Osteoblast (primary cell): ENCODE data around the gene CCDC50. TPM values are rescaled to one million over a fixed set of nuclear protein-coding genes. Genes with fewer than 3 reads are reported as not detected.

Source experiments
- DNase-seq: peaks from one replicate; pipeline ENCODE4 v3.0.0; 2011; ENCODE audit warnings: low spot score, mixed read lengths; ENCODE audit not compliant: insufficient read length; ENCODE audit errors: missing footprints
- H2AFZ ChIP-seq: 2 replicates; pipeline ENCODE4 v1.6.0; 2011; ENCODE audit warnings: mild to moderate bottlenecking, low read length
- H3K27ac ChIP-seq: 2 replicates; pipeline ENCODE4 v1.5.1; 2011; ENCODE audit warnings: mild to moderate bottlenecking, low read depth, low read length, moderate library complexity
- H3K27me3 ChIP-seq: 2 replicates; pipeline ENCODE4 v1.6.0; 2012; ENCODE audit warnings: mild to moderate bottlenecking, control low read depth, inconsistent platforms, low read length, moderate library complexity; ENCODE audit not compliant: insufficient read depth
- H3K36me3 ChIP-seq: 2 replicates; pipeline ENCODE4 v1.5.1; 2011; ENCODE audit warnings: mild to moderate bottlenecking, low read length, control low read depth, moderate library complexity; ENCODE audit not compliant: insufficient read depth
- H3K4me1 ChIP-seq: 2 replicates; pipeline ENCODE4 v1.5.1; 2011; ENCODE audit warnings: mild to moderate bottlenecking, low read length, control low read depth, moderate library complexity; ENCODE audit not compliant: insufficient read depth
- H3K4me2 ChIP-seq: 2 replicates; pipeline ENCODE4 v1.6.0; 2011; ENCODE audit warnings: mild to moderate bottlenecking, low read length; ENCODE audit not compliant: insufficient read depth
- H3K4me3 ChIP-seq: fragments of 200-600 bp; sonication (generic); 3 replicates; pipeline ENCODE4 v1.5.1; 2012; ENCODE audit warnings: mild to moderate bottlenecking, low read length, inconsistent platforms; ENCODE audit not compliant: insufficient read depth
- H3K79me2 ChIP-seq: 2 replicates; pipeline ENCODE4 v1.6.0; 2012; ENCODE audit warnings: mild to moderate bottlenecking, low read length, control low read depth, inconsistent platforms; ENCODE audit not compliant: insufficient read depth
- H3K9me3 ChIP-seq: 2 replicates; pipeline ENCODE4 v1.5.1; 2011; ENCODE audit warnings: low read depth, low read length, control low read depth
- H4K20me1 ChIP-seq: 2 replicates; pipeline ENCODE4 v1.6.0; 2012; ENCODE audit warnings: mild to moderate bottlenecking, low read length, control low read depth; ENCODE audit not compliant: insufficient read depth
- CTCF ChIP-seq: IDR thresholded peaks from 2 replicates; pipeline ENCODE4 v1.5.1; 2011; ENCODE audit warnings: mild to moderate bottlenecking, low read depth, low read length, moderate library complexity; ENCODE audit errors: extremely low read depth
- total RNA-seq: library from RNA; depleted of rRNA; stranded (reverse); fragments of >200 nt; gene quantifications from 2 replicates; pipeline ENCODE4 v1.2.3, GENCODE V29; 2012

Gene CCDC50
- total RNA-seq, 1 donor = 78.2 TPM

DNA sequence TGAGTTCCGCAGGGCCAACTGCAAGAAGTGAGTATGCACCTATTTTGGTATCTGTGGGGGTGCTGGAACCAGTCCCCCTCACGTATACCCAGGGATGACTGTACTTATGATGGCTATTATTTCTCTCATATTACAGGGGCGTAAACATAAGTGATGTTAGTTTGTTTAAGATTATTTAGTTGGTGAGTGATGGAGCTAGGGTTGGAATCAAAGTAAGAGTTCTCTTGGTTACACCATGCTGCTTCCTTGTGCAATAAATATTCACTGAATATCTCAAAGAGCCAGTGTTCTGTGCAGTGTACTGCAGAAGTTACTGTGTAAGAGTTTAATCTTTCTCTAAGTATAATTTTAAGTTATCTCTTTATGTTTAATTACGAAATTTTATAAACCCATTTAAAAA lies 13.9 kb downstream of the CCDC50 start:
- no peak for TF ChIP-seq CTCF
- Histone ChIP-seq H3K4me1 (peaks cover 47% of the 10 kb centered on the region), H4K20me1 (peaks cover 14% of the 10 kb centered on the region), H2AFZ (no peak overlapping the region), H3K36me3 (no peaks in the 10 kb centered on the region), H3K27me3 (no peaks in the 10 kb centered on the region), H3K27ac (no peak overlapping the region), H3K9me3 (no peaks in the 10 kb centered on the region), H3K4me3 (no peak overlapping the region), H3K4me2 (no peak overlapping the region), H3K79me2 (peaks cover 100% of the 10 kb centered on the region)
- no peak for DNase-seq

GRCh38 chr3:191343913-191344312 lies 14.7 kb downstream of the CCDC50 start:
- no peak overlapping the region for H3K27ac ChIP-seq
- H4K20me1 ChIP-seq = peaks cover 14% of the 10 kb centered on the region
- no peaks in the 10 kb centered on the region for H3K36me3 ChIP-seq
- peaks cover 41% of the 10 kb centered on the region for H3K4me1 ChIP-seq
- no peak for TF ChIP-seq CTCF
- H3K27me3 ChIP-seq = no peaks in the 10 kb centered on the region
- no peak overlapping the region for H3K4me3 ChIP-seq
- no peak overlapping the region for H3K4me2 ChIP-seq
- H3K9me3 ChIP-seq = no peaks in the 10 kb centered on the region
- H2AFZ ChIP-seq = no peak overlapping the region
- DNase-seq = no peak
- peaks cover 100% of the 10 kb centered on the region for H3K79me2 ChIP-seq

GRCh38 chr3:191345334-191345733 lies 16.1 kb downstream of the CCDC50 start:
- peaks cover 39% of the 10 kb centered on the region for H3K4me1 ChIP-seq
- H3K9me3 ChIP-seq = no peaks in the 10 kb centered on the region
- no peak for TF ChIP-seq CTCF
- no peaks in the 10 kb centered on the region for H3K36me3 ChIP-seq
- H3K4me2 ChIP-seq = peak overlapping the region; percentile 32
- DNase-seq = no peak
- H4K20me1 ChIP-seq = peaks cover 14% of the 10 kb centered on the region
- no peaks in the 10 kb centered on the region for H3K27me3 ChIP-seq
- H2AFZ ChIP-seq = no peak overlapping the region
- H3K79me2 ChIP-seq = peaks cover 100% of the 10 kb centered on the region
- H3K4me3 ChIP-seq = no peak overlapping the region
- no peak overlapping the region for H3K27ac ChIP-seq

GRCh38 chr3:191347228-191347627 lies 18.0 kb downstream of the CCDC50 start:
- no peaks in the 10 kb centered on the region for H3K27me3 ChIP-seq
- no peaks in the 10 kb centered on the region for H3K36me3 ChIP-seq
- no peak overlapping the region for H3K4me3 ChIP-seq
- H4K20me1 ChIP-seq = peaks cover 10% of the 10 kb centered on the region
- H3K27ac ChIP-seq = no peak overlapping the region
- no peak for DNase-seq
- no peaks in the 10 kb centered on the region for H3K9me3 ChIP-seq
- no peak overlapping the region for H3K4me2 ChIP-seq
- no peak for TF ChIP-seq CTCF
- peaks cover 100% of the 10 kb centered on the region for H3K79me2 ChIP-seq
- H2AFZ ChIP-seq = no peak overlapping the region
- H3K4me1 ChIP-seq = peaks cover 33% of the 10 kb centered on the region
